ENCODE measurements around the gene TEX2.
"Not testable (repeated sequence)": the region's sequence is repeated elsewhere in the genome, so short reads cannot be mapped to it uniquely, and the experiment has no call there.

Gene TEX2

GRCh38 chr17:64180089-64181073 lies 82.7 kb downstream of the TEX2 start:
- no peak for DNase-seq

- not testable (repeated sequence) for DNase-seq
Measured at GRCh38 chr17:64179024-64179423, 84.0 kb downstream of the TEX2 start.

GRCh38 chr17:64178011-64178825 lies 84.8 kb downstream of the TEX2 start:
- no peak for DNase-seq

GRCh38 chr17:64177311-64178010 lies 85.6 kb downstream of the TEX2 start:
- no peak for DNase-seq

GRCh38 chr17:64176556-64176955 lies 86.5 kb downstream of the TEX2 start:
- no peak for DNase-seq

GRCh38 chr17:64174686-64175456 lies 88.2 kb downstream of the TEX2 start:
- DNase-seq: no peak

GRCh38 chr17:64173646-64174045 lies 89.4 kb downstream of the TEX2 start:
- DNase-seq: no peak

GRCh38 chr17:64172510-64172909 lies 90.5 kb downstream of the TEX2 start:
- no peak for DNase-seq

- DNase-seq: no peak
Measured at GRCh38 chr17:64171041-64171440, 92.0 kb downstream of the TEX2 start.

GRCh38 chr17:64170286-64170685 lies 92.8 kb downstream of the TEX2 start:
- no peak for DNase-seq

- not testable (repeated sequence) for DNase-seq
Measured at GRCh38 chr17:64167666-64168065, 95.4 kb downstream of the TEX2 start.

- no peak for DNase-seq
Measured at GRCh38 chr17:64166876-64167275, 96.2 kb downstream of the TEX2 start.

- no peak for DNase-seq
Measured at GRCh38 chr17:64165347-64165746, 97.7 kb downstream of the TEX2 start.

GRCh38 chr17:64164596-64165285 lies 98.3 kb downstream of the TEX2 start:
- no peak for DNase-seq

GRCh38 chr17:64163468-64163867 lies 99.6 kb downstream of the TEX2 start:
- no peak for DNase-seq

GRCh38 chr17:64162554-64162953 lies 100.5 kb downstream of the TEX2 start:
- DNase-seq: no peak

- no peak for DNase-seq
Measured at GRCh38 chr17:64161380-64162176, 101.5 kb downstream of the TEX2 start.

GRCh38 chr17:64160378-64160777 lies 102.7 kb downstream of the TEX2 start:
- DNase-seq: no peak

- DNase-seq: no peak
Measured at GRCh38 chr17:64158831-64159590, 104.0 kb downstream of the TEX2 start.

GRCh38 chr17:64158406-64158805 lies 104.7 kb downstream of the TEX2 start:
- DNase-seq: no peak

Data from NCI-H2171 (cell line).